ENCODE results near the gene CTNNA2.

CTNNA2 gene

DNA sequence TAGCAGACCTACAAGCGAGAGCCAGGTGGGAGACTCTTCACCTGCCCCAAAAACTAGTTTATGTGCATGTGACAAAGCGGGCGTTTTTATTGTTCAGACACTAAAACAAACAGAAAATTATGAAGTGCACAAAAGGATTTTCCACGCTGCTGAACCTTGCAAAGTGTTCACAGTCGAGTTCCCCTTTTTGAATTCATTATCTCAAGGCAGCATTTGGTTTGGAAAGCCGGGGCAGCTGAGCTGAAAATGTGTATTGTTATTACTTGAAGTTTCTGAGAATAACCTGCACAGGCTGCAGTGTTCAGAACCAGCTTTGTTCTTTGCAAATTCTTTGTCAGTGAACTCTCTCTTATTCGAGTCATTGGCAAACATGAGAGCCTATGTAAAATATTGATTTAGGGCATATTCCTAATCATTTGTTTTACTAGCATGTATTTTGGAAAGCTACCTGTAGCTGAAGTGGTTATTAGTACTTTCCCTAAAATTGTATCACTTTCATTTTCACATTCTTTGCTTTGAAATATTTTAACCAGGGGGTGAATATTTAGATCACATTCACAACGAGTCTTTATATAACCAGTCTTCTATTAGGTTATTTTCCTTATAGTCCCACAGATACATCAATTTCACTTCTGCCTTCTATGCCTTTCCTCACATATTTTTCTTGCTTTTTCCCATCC lies 732.2 kb downstream of the CTNNA2 start:
- Histone ChIP-seq H3K9ac (ENCODE audit: low read depth in 1 of 2, low read length in 2 of 2) (no peak overlapping the region), H3K27ac (ENCODE audit: low read depth in 2 of 2, low read length in 2 of 2) (no peak overlapping the region), H3K4me1 (ENCODE audit: control insufficient read depth in 2 of 2, insufficient read depth in 2 of 2, low read length in 2 of 2) (peaks cover 0 to 4% of the 10 kb centered on the region in 2 donors), H3K27me3 (ENCODE audit: control insufficient read depth in 2 of 2, insufficient read depth in 2 of 2, low read length in 2 of 2) (no peaks in the 10 kb centered on the region), H3K9me3 (ENCODE audit: control insufficient read depth in 2 of 2, low read length in 2 of 2) (no peaks in the 10 kb centered on the region), H3K4me3 (ENCODE audit: low read length in 2 of 2) (no peak overlapping the region), H3K36me3 (ENCODE audit: control insufficient read depth in 2 of 2, insufficient read depth in 2 of 2, low read length in 2 of 2) (no peaks in the 10 kb centered on the region)

DNA sequence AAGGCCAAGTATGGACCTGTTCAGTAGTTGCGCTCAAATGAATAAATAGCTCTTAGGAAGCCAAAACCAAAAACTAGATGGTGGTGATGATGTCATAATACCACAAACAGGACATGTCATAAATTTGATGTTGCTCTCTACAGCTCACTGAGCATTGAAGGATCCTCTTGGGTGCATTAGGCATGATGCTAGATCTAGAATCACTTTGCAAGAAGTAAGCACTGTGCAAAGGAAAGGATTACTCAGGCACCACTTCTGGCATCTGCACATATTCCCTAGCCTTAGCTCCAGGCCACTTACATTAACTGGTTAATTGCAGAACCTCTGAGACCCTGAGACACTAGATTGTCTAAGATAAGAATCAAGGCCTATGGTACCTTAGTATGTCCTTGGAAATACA lies 733.7 kb downstream of the CTNNA2 start:
- H3K27ac ChIP-seq (ENCODE audit: low read depth in 2 of 2, low read length in 2 of 2), result no peak overlapping the region
- H3K9ac ChIP-seq (ENCODE audit: low read depth in 1 of 2, low read length in 2 of 2), result no peak overlapping the region

DNA sequence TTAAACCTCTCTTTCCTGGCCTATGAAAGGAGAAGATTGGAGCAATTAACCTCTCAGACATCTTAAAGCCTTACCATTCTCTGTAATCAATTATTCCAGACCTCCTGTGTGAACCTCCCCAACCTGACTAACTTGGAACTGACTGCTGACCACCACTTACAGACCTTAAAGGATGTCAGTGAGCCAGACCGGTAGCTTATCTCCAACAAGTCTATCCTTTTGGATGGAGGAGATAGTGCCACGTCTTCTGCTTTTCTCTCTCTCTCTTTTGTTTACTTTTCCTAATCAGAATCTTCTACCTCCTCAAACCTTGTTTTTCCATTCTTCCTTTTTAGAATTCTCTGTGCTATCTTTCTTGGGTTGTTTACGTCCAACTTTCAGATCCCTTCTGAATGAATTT lies 734.5 kb downstream of the CTNNA2 start:
- Histone ChIP-seq H3K9ac (ENCODE audit: low read depth in 1 of 2, low read length in 2 of 2) (no peak overlapping the region), H3K9me3 (ENCODE audit: control insufficient read depth in 2 of 2, low read length in 2 of 2) (no peaks in the 10 kb centered on the region), H3K4me3 (ENCODE audit: low read length in 2 of 2) (no peak overlapping the region), H3K27me3 (ENCODE audit: control insufficient read depth in 2 of 2, insufficient read depth in 2 of 2, low read length in 2 of 2) (no peaks in the 10 kb centered on the region), H3K27ac (ENCODE audit: low read depth in 2 of 2, low read length in 2 of 2) (no peak overlapping the region), H3K36me3 (ENCODE audit: control insufficient read depth in 2 of 2, insufficient read depth in 2 of 2, low read length in 2 of 2) (no peaks in the 10 kb centered on the region), H3K4me1 (ENCODE audit: control insufficient read depth in 2 of 2, insufficient read depth in 2 of 2, low read length in 2 of 2) (peaks cover 0 to 4% of the 10 kb centered on the region in 2 donors)

More for the DNA sequence above, 733.7 kb downstream of the CTNNA2 start:
- Histone ChIP-seq H3K27me3 (ENCODE audit: control insufficient read depth in 2 of 2, insufficient read depth in 2 of 2, low read length in 2 of 2) (no peaks in the 10 kb centered on the region), H3K4me3 (ENCODE audit: low read length in 2 of 2) (no peak overlapping the region), H3K9me3 (ENCODE audit: control insufficient read depth in 2 of 2, low read length in 2 of 2) (no peaks in the 10 kb centered on the region), H3K4me1 (ENCODE audit: control insufficient read depth in 2 of 2, insufficient read depth in 2 of 2, low read length in 2 of 2) (peaks cover 0 to 4% of the 10 kb centered on the region in 2 donors), H3K36me3 (ENCODE audit: control insufficient read depth in 2 of 2, insufficient read depth in 2 of 2, low read length in 2 of 2) (no peaks in the 10 kb centered on the region)

DNA sequence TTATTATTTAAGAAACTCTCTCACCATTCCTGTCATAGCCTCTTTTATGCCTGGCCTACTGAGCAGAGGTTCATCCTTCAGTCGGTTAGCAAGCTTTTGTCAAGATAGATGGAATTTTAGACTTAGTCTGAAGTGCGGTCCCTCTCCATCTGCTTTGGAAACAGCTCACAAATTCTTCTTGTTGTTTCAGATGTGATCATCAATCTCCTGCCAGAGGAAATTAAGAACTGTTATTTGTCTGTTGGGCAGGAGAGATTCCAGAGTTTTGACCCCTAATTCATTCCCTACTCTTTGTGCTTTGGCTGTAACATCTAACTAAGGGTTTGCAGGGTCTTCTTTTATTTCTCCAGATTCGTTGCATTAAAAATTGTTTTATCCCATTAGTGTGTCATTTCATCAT lies 735.3 kb downstream of the CTNNA2 start:
- no peak overlapping the region for H3K4me3 ChIP-seq (ENCODE audit: low read length in 2 of 2)
- peaks cover 0 to 4% of the 10 kb centered on the region in 2 donors for H3K4me1 ChIP-seq (ENCODE audit: control insufficient read depth in 2 of 2, insufficient read depth in 2 of 2, low read length in 2 of 2)
- H3K9ac ChIP-seq (ENCODE audit: low read depth in 1 of 2, low read length in 2 of 2), result no peak overlapping the region
- H3K36me3 ChIP-seq (ENCODE audit: control insufficient read depth in 2 of 2, insufficient read depth in 2 of 2, low read length in 2 of 2), result no peaks in the 10 kb centered on the region
- no peak overlapping the region for H3K27ac ChIP-seq (ENCODE audit: low read depth in 2 of 2, low read length in 2 of 2)
- no peaks in the 10 kb centered on the region for H3K27me3 ChIP-seq (ENCODE audit: control insufficient read depth in 2 of 2, insufficient read depth in 2 of 2, low read length in 2 of 2)
- no peaks in the 10 kb centered on the region for H3K9me3 ChIP-seq (ENCODE audit: control insufficient read depth in 2 of 2, low read length in 2 of 2)

DNA sequence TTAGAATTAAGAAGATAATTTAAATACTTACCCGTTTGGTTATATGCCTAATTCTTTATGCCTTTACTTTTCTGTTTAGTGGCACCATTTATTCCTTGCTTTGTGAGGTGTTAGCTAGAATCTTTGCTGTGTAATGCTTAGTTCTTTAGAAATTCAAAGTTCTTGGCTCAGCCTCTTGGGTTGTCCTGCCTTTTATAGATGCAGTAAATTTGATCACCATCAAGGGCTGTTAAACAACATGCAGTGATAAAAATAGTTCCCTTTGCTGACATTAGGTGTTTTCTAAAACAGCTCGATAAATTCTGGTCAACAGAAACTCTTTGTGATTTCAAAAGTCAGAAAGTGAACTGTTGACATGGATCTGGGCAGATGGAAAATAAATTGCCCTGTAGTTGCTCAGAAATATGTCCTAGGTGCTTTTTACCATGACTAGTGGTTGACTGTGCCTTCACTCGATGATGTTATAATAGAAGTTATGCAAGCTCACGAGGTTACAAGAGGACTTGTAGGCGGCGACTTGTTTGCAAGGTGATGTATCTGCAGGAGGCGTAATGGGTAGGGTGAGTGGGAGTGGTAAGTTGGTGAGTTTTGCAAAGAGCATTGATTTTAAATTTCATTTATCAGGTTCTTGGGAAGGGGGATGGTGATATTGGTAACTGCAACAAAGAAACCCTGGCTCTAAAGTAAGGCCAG lies 739.6 kb downstream of the CTNNA2 start:
- H3K27me3 ChIP-seq (ENCODE audit: control insufficient read depth in 2 of 2, insufficient read depth in 2 of 2, low read length in 2 of 2), result no peaks in the 10 kb centered on the region
- no peaks in the 10 kb centered on the region for H3K4me1 ChIP-seq (ENCODE audit: control insufficient read depth in 2 of 2, insufficient read depth in 2 of 2, low read length in 2 of 2)
- H3K9me3 ChIP-seq (ENCODE audit: control insufficient read depth in 2 of 2, low read length in 2 of 2), result no peaks in the 10 kb centered on the region
- H3K36me3 ChIP-seq (ENCODE audit: control insufficient read depth in 2 of 2, insufficient read depth in 2 of 2, low read length in 2 of 2), result no peaks in the 10 kb centered on the region
- H3K27ac ChIP-seq (ENCODE audit: low read depth in 2 of 2, low read length in 2 of 2), result no peak overlapping the region
- no peak overlapping the region for H3K9ac ChIP-seq (ENCODE audit: low read depth in 1 of 2, low read length in 2 of 2)
- no peak overlapping the region for H3K4me3 ChIP-seq (ENCODE audit: low read length in 2 of 2)

DNA sequence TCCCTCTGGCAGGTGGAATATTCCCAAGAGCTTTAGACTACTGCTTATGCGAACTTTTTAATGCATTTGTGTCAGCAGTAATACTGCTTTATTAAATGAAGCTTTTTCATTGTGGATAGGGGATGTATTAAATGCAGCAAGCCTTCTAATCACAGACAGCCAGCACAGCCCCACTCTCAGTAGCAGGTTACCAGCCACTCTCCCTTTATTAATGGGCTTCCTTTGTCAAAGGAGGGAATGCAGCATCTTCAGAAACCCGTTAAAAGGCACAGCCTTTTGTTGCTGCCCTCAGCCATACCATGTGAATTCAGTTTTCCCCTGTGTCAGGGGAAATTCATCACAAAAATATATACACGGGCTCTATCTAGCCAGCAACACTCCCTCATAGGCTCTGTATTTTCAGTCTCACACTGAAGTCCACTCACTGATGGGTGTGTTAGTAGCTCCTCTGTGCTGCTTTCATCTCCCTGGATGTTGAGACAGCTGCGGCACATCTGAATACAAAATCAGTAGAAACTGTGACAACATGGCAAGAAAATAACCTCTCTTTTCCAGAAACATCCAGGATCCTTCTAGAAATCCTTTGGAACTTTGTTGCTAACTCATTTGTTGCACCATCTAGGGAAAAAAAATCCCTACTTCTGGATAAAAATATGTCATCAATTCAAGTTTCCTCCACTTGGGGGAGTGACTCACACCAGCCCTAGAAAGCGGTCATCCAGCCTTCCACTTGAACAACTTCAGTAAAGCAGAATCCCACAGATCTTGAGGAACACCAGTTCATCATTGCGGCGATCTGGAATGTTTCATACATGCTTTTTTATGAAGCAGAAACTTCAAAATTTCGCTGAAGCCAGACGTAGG lies 743.3 kb downstream of the CTNNA2 start:
- Histone ChIP-seq H3K36me3 (ENCODE audit: control insufficient read depth in 2 of 2, insufficient read depth in 2 of 2, low read length in 2 of 2) (no peaks in the 10 kb centered on the region), H3K4me3 (ENCODE audit: low read length in 2 of 2) (no peak overlapping the region), H3K9ac (ENCODE audit: low read depth in 1 of 2, low read length in 2 of 2) (no peak overlapping the region), H3K27ac (ENCODE audit: low read depth in 2 of 2, low read length in 2 of 2) (no peak overlapping the region), H3K9me3 (ENCODE audit: control insufficient read depth in 2 of 2, low read length in 2 of 2) (no peaks in the 10 kb centered on the region), H3K27me3 (ENCODE audit: control insufficient read depth in 2 of 2, insufficient read depth in 2 of 2, low read length in 2 of 2) (no peaks in the 10 kb centered on the region), H3K4me1 (ENCODE audit: control insufficient read depth in 2 of 2, insufficient read depth in 2 of 2, low read length in 2 of 2) (no peaks in the 10 kb centered on the region)

DNA sequence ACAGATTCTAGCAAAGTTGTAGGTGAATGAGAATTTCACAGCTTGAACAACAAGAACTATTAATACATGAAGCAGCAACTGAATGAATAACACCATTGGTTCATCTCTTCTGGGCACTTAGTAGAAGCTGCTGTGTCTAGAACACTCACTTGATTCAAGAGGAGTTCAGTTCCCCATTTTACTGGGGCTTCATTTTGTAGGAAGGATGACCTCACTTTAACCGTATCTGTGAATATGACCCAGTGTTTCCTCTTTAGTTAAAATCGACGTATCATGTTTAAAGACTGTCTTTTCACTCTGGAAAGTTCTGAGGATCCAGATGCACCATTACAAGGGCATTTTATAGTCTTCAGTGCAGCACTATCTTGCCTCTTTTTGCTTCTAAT lies 743.9 kb downstream of the CTNNA2 start:
- Histone ChIP-seq H3K4me3 (ENCODE audit: low read length in 2 of 2) (no peak overlapping the region), H3K36me3 (ENCODE audit: control insufficient read depth in 2 of 2, insufficient read depth in 2 of 2, low read length in 2 of 2) (no peaks in the 10 kb centered on the region), H3K4me1 (ENCODE audit: control insufficient read depth in 2 of 2, insufficient read depth in 2 of 2, low read length in 2 of 2) (no peaks in the 10 kb centered on the region), H3K27me3 (ENCODE audit: control insufficient read depth in 2 of 2, insufficient read depth in 2 of 2, low read length in 2 of 2) (no peaks in the 10 kb centered on the region), H3K27ac (ENCODE audit: low read depth in 2 of 2, low read length in 2 of 2) (no peak overlapping the region), H3K9me3 (ENCODE audit: control insufficient read depth in 2 of 2, low read length in 2 of 2) (no peaks in the 10 kb centered on the region), H3K9ac (ENCODE audit: low read depth in 1 of 2, low read length in 2 of 2) (no peak overlapping the region)

DNA sequence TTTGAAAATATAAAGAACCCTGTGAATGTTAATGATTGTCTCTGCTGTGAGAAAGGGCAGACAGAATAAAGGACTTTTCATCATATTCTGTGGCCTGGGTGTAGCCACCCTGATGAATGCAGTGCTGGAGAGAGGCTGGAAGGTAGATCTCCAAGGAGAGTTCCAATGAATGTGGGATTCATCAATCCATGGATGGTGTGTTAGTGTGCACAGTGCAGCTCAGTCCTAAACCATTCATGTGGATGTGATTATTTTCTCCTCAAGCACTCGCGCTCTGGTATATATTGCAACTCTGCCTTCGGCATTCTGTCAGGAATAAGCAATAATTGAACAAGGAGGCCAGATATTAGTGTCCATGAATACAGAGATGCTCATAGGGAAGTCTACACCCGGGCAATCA lies 744.6 kb downstream of the CTNNA2 start:
- H3K4me1 ChIP-seq (ENCODE audit: control insufficient read depth in 2 of 2, insufficient read depth in 2 of 2, low read length in 2 of 2), result no peaks in the 10 kb centered on the region
- no peaks in the 10 kb centered on the region for H3K36me3 ChIP-seq (ENCODE audit: control insufficient read depth in 2 of 2, insufficient read depth in 2 of 2, low read length in 2 of 2)
- H3K27ac ChIP-seq (ENCODE audit: low read depth in 2 of 2, low read length in 2 of 2), result no peak overlapping the region
- H3K9me3 ChIP-seq (ENCODE audit: control insufficient read depth in 2 of 2, low read length in 2 of 2), result no peaks in the 10 kb centered on the region
- no peak overlapping the region for H3K9ac ChIP-seq (ENCODE audit: low read depth in 1 of 2, low read length in 2 of 2)
- no peaks in the 10 kb centered on the region for H3K27me3 ChIP-seq (ENCODE audit: control insufficient read depth in 2 of 2, insufficient read depth in 2 of 2, low read length in 2 of 2)
- H3K4me3 ChIP-seq (ENCODE audit: low read length in 2 of 2), result no peak overlapping the region

DNA sequence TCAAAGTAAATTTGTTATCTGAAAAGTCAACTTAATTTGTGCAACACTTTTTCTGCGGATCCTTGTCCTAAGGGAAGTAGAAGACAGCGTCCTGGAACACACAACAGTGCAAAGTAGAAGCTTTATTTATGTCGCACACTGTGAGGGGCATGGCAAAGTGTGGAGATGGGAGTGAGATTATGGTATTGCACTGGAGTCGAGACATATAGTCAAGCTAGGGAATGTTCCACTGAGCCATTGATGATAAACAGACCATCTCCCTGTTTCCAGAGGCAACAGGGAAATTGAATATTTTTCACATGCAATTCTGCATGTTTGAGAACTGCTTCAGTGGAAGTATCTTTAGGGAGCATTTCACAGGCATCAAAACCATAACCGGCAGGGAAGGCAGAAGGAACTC lies 745.5 kb downstream of the CTNNA2 start:
- Histone ChIP-seq H3K9ac (ENCODE audit: low read depth in 1 of 2, low read length in 2 of 2) (no peak overlapping the region), H3K4me3 (ENCODE audit: low read length in 2 of 2) (no peak overlapping the region), H3K27ac (ENCODE audit: low read depth in 2 of 2, low read length in 2 of 2) (no peak overlapping the region), H3K36me3 (ENCODE audit: control insufficient read depth in 2 of 2, insufficient read depth in 2 of 2, low read length in 2 of 2) (no peaks in the 10 kb centered on the region), H3K27me3 (ENCODE audit: control insufficient read depth in 2 of 2, insufficient read depth in 2 of 2, low read length in 2 of 2) (no peaks in the 10 kb centered on the region), H3K9me3 (ENCODE audit: control insufficient read depth in 2 of 2, low read length in 2 of 2) (no peaks in the 10 kb centered on the region), H3K4me1 (ENCODE audit: control insufficient read depth in 2 of 2, insufficient read depth in 2 of 2, low read length in 2 of 2) (no peaks in the 10 kb centered on the region)

DNA sequence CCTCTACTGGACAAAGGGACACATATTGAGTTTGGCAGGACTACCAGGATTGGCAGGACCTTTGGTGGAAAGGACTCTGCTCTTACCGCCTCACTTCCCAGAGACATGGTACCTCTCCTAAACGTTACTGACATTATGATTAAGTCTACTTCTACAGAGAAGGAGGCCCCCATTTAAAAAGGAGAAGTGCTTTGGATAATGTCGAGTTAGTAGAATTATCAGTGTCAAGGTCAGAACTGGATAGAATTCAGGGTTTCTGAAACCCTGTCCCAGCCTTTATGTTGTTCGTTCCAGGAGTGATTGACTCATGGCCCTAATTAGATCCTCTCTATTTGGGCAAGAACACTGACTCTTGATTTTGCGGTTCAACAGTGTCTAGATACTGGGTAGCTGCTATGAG lies 745.9 kb downstream of the CTNNA2 start:
- no peaks in the 10 kb centered on the region for H3K4me1 ChIP-seq (ENCODE audit: control insufficient read depth in 2 of 2, insufficient read depth in 2 of 2, low read length in 2 of 2)
- H3K36me3 ChIP-seq (ENCODE audit: control insufficient read depth in 2 of 2, insufficient read depth in 2 of 2, low read length in 2 of 2), result no peaks in the 10 kb centered on the region
- no peaks in the 10 kb centered on the region for H3K27me3 ChIP-seq (ENCODE audit: control insufficient read depth in 2 of 2, insufficient read depth in 2 of 2, low read length in 2 of 2)
- no peak overlapping the region for H3K27ac ChIP-seq (ENCODE audit: low read depth in 2 of 2, low read length in 2 of 2)
- H3K9me3 ChIP-seq (ENCODE audit: control insufficient read depth in 2 of 2, low read length in 2 of 2), result no peaks in the 10 kb centered on the region
- H3K9ac ChIP-seq (ENCODE audit: low read depth in 1 of 2, low read length in 2 of 2), result no peak overlapping the region
- no peak overlapping the region for H3K4me3 ChIP-seq (ENCODE audit: low read length in 2 of 2)
